Vagina (tissue), 2 donors: ENCODE measurements around the gene CD34.

ENCODE experiments used
- POLR2A ChIP-seq, 2 donors: fragments of 450-650 bp; IDR thresholded peaks; one replicate each; pipeline ENCODE4 v1.6.1; 2017; ENCODE audit warnings: antibody characterized with exemption in 2 of 2, mild to moderate bottlenecking in 2 of 2, moderate library complexity in 2 of 2
- TF ChIP-seq, protein P1 (sequence below), 3 experiments: fragments of 450-650 bp in 2 of 3; fragments of 200-600 bp in 1 of 3; sonication (generic) in 1 of 3; IDR thresholded peaks; one replicate each; pipeline ENCODE4 v1.5.1; 2017 to 2019; ENCODE audit warnings: antibody characterized with exemption in 3 of 3, mild to moderate bottlenecking in 2 of 3, moderate library complexity in 2 of 3

DNA sequence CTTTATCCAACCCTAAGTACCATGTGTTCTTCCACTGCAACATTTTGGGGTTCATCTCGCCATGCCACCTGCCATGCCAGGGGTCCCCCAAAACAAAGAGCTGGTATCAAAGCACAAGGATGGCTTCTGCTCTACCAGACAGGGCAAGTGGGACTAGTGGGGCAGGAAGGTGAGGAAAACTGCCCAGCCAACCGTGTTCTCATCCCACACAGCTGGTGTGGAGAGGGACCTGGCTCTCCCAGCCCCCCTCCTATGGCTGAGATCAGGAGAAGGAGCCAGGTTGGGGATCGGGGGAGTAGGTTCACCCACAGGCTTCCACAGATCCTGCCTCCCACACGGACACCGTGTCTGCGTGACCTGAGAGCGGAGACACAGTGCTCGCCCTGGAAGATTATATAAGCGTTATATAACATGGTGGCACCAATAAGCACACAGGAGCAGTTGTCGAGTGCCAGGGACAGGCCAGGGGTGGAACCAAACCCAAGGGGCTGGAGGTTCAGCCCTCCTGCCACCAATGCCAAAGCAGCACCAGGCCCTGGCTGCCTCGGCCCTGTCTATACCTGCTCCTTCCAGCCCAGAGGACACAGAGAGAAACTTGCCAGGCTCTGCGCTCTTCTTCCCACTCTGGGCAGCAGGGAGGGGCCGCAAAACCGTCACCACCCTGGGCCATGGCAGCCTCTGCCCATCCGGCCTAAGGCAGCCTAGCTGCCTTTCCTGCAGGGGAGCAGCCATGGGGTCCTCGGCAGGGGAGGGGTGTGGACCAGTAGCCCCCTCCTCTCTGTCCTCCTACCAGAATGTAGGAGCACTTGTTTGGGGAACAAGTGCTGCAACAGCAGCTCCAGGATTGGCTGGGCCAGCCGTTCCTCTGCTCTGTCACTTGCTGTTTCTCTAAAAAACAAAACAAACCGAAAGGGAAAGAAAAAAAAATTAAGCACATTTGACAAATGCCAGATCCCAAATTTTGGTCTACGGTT, 43.5 kb downstream of the CD34 start:
- TF ChIP-seq, protein P1, sequence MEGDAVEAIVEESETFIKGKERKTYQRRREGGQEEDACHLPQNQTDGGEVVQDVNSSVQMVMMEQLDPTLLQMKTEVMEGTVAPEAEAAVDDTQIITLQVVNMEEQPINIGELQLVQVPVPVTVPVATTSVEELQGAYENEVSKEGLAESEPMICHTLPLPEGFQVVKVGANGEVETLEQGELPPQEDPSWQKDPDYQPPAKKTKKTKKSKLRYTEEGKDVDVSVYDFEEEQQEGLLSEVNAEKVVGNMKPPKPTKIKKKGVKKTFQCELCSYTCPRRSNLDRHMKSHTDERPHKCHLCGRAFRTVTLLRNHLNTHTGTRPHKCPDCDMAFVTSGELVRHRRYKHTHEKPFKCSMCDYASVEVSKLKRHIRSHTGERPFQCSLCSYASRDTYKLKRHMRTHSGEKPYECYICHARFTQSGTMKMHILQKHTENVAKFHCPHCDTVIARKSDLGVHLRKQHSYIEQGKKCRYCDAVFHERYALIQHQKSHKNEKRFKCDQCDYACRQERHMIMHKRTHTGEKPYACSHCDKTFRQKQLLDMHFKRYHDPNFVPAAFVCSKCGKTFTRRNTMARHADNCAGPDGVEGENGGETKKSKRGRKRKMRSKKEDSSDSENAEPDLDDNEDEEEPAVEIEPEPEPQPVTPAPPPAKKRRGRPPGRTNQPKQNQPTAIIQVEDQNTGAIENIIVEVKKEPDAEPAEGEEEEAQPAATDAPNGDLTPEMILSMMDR (IDR thresholded peaks at IDR 0.05): no peak
- no peak for TF ChIP-seq POLR2A (IDR thresholded peaks at IDR 0.05)
